Measurements from ENCODE around the gene DENND2A.
"Not testable (repeated sequence)": the region's sequence is repeated elsewhere in the genome, so short reads cannot be mapped to it uniquely, and the experiment has no call there.

- not testable (repeated sequence) for TF ChIP-seq POLR2AphosphoS5, POLR2A, TAF1, SPI1 (IDR thresholded peaks at IDR 0.05; ENCODE audit: low read depth, low read length)
These were observed 87.4 kb downstream of the DENND2A start for GRCh38 chr7:140553236-140553635.
